22Rv1 (cell line): Measurements from ENCODE around the gene SULF2.

Source experiments
- ZFX ChIP-seq: fragments of 450-650 bp; IDR thresholded peaks from 2 replicates; pipeline ENCODE4 v1.6.1; 2017; ENCODE audit warnings: antibody characterized with exemption, borderline replicate concordance
- TF ChIP-seq, protein P1 (sequence below): fragments of 450-650 bp; IDR thresholded peaks from 2 replicates; pipeline ENCODE4 v1.5.1; 2017; ENCODE audit warnings: mild to moderate bottlenecking

DNA sequence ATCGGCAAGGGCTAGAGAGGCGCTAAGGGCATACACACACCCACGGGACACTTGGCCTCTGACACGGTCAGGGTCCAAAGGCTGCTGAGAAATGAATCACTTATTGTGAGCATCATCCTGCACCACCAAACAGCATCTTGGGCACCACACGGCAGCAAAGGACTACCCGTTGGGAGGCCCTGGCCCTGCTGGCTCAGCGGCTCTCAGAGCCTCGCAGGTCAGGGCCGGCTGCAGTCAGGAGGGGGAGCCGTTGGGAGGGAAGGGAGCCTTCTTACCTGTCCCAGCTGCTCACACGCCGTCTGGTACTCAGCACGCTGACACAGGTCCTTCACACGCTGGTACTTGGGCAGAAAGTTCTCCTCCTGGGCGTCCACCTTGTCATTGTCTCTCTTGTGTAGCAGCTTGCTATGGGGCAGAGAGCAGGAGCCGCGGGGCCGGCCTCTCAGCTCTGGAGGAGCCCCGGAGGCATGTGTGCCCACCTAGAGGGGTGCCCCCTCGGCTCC is 109.0 kb downstream of the SULF2 start:
- TF ChIP-seq, protein P1, sequence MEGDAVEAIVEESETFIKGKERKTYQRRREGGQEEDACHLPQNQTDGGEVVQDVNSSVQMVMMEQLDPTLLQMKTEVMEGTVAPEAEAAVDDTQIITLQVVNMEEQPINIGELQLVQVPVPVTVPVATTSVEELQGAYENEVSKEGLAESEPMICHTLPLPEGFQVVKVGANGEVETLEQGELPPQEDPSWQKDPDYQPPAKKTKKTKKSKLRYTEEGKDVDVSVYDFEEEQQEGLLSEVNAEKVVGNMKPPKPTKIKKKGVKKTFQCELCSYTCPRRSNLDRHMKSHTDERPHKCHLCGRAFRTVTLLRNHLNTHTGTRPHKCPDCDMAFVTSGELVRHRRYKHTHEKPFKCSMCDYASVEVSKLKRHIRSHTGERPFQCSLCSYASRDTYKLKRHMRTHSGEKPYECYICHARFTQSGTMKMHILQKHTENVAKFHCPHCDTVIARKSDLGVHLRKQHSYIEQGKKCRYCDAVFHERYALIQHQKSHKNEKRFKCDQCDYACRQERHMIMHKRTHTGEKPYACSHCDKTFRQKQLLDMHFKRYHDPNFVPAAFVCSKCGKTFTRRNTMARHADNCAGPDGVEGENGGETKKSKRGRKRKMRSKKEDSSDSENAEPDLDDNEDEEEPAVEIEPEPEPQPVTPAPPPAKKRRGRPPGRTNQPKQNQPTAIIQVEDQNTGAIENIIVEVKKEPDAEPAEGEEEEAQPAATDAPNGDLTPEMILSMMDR, result no peak
- TF ChIP-seq ZFX, result no peak
